Osteocyte (in vitro differentiated cells): ENCODE measurements around the gene GEMIN7. TPM values are rescaled to one million over a fixed set of nuclear protein-coding genes. Genes with fewer than 3 reads are reported as not detected.
A peak's percentile ranks its signal among the peaks of the same experiment; 100 is the strongest.

Experiments
- DNase-seq: peaks from one replicate; pipeline ENCODE4 v3.0.0; 2021; ENCODE audit warnings: mixed read lengths; ENCODE audit not compliant: unreplicated experiment; ENCODE audit errors: extremely low spot score
- H3K27ac Mint-ChIP-seq: one replicate; pipeline ENCODE4 v1.8.0; 2021; ENCODE audit warnings: mild to moderate bottlenecking, mixed read lengths; ENCODE audit not compliant: unreplicated experiment
- H3K27me3 Mint-ChIP-seq: one replicate; pipeline ENCODE4 v1.8.0; 2021; ENCODE audit warnings: mixed read lengths; ENCODE audit not compliant: unreplicated experiment
- H3K36me3 Mint-ChIP-seq: one replicate; pipeline ENCODE4 v1.8.0; 2021; ENCODE audit warnings: mixed read lengths; ENCODE audit not compliant: unreplicated experiment
- H3K4me1 Mint-ChIP-seq: one replicate; pipeline ENCODE4 v1.8.0; 2021; ENCODE audit warnings: mixed read lengths; ENCODE audit not compliant: unreplicated experiment
- H3K4me3 Mint-ChIP-seq: one replicate; pipeline ENCODE4 v1.8.0; 2021; ENCODE audit warnings: mild to moderate bottlenecking, moderate library complexity, mixed read lengths; ENCODE audit not compliant: unreplicated experiment
- H3K9me3 Mint-ChIP-seq: one replicate; pipeline ENCODE4 v1.8.0; 2021; ENCODE audit warnings: mixed read lengths; ENCODE audit not compliant: unreplicated experiment
- total RNA-seq: library from RNA; stranded (reverse); gene quantifications from 2 replicates; pipeline ENCODE4 v1.2.1, GENCODE V29; 2021
- TF ChIP-seq, protein P1 (sequence below): fragments of 200-600 bp; sonication (generic); IDR thresholded peaks from 2 replicates; pipeline ENCODE4 v1.5.0; 2021; ENCODE audit warnings: antibody characterized with exemption, mild to moderate bottlenecking, moderate library complexity

Gene GEMIN7
- total RNA-seq, 1 donor from 2014 or later: 25.8 TPM

DNA sequence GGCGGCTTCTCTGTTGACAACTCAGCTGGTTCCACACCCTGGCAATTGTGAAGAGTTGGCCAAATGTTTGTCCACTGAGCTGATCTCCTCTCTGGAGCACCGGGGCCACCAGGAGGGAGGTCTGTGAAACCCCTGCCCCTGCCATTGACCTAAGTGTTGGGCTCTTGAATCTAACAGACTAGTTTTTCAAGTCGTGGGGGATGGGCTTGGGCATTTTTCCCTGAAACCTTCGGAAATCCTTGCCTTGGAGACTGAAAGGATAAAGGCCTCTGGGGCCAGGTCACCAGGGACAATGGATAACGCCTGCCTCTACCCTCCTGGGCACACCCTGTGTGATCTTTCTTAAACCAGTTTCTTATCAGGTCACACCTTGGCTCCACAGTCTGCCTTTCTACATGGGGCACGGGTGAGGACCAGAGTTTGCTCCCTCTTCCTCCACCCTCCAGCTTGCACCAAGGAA, 881 bp downstream of the GEMIN7 start:
- peaks cover 7% of the 10 kb centered on the region for H3K36me3 Mint-ChIP-seq
- H3K27me3 Mint-ChIP-seq: no peaks in the 10 kb centered on the region
- peaks cover 28% of the 10 kb centered on the region for H3K4me1 Mint-ChIP-seq
- TF ChIP-seq, protein P1, sequence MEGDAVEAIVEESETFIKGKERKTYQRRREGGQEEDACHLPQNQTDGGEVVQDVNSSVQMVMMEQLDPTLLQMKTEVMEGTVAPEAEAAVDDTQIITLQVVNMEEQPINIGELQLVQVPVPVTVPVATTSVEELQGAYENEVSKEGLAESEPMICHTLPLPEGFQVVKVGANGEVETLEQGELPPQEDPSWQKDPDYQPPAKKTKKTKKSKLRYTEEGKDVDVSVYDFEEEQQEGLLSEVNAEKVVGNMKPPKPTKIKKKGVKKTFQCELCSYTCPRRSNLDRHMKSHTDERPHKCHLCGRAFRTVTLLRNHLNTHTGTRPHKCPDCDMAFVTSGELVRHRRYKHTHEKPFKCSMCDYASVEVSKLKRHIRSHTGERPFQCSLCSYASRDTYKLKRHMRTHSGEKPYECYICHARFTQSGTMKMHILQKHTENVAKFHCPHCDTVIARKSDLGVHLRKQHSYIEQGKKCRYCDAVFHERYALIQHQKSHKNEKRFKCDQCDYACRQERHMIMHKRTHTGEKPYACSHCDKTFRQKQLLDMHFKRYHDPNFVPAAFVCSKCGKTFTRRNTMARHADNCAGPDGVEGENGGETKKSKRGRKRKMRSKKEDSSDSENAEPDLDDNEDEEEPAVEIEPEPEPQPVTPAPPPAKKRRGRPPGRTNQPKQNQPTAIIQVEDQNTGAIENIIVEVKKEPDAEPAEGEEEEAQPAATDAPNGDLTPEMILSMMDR: no peak
- H3K9me3 Mint-ChIP-seq: no peaks in the 10 kb centered on the region
- no peak for DNase-seq
- peak overlapping the region; percentile 90 for H3K27ac Mint-ChIP-seq
- peak overlapping the region; percentile 94 for H3K4me3 Mint-ChIP-seq

DNA sequence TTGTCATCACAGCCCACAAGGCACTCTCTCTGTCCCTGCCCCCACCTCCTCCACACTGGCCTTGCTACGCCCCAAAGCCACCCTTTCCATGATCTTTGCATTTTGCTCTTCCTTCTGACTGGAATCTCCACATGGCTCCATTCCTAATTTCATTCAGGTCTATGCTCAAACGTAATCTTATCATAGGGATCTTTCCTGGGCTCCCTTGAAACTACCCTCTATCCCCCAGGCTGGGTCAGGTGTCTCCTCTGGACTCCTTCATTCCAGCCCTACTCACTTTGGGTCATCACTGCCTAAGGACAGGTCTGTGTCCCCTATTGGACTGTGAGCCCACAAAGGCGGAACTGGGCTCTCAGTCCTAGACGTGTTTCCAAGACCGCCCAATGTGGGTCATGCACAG, 3.1 kb downstream of the GEMIN7 start:
- H3K9me3 Mint-ChIP-seq: no peaks in the 10 kb centered on the region
- TF ChIP-seq, protein P1: no peak
- peaks cover 20% of the 10 kb centered on the region for H3K4me1 Mint-ChIP-seq
- peak overlapping the region; percentile 48 for H3K4me3 Mint-ChIP-seq
- H3K27ac Mint-ChIP-seq: no peak overlapping the region
- H3K36me3 Mint-ChIP-seq: peaks cover 10% of the 10 kb centered on the region
- DNase-seq: no peak
- no peaks in the 10 kb centered on the region for H3K27me3 Mint-ChIP-seq

DNA sequence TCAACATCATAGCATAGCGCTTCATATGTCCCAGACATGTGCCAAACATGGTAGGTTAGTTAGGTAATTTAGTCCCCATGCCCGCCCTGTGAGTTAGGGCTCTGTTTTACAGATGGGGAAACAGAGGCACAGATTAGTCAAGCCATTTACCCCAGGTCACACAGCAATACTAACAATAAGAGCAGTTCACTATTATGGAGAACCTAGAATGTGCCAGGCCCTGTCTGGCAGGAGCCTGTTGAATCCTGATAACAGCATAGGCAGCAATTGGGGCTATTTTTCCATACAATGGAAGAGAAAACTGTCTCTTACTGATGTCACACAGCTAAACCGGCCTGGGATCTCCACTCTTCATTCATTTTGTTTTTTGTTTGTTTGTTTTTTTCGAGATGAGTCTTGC, 7.4 kb downstream of the GEMIN7 start:
- H3K36me3 Mint-ChIP-seq: peaks cover 20% of the 10 kb centered on the region
- DNase-seq: no peak
- H3K27me3 Mint-ChIP-seq: no peaks in the 10 kb centered on the region
- no peak overlapping the region for H3K27ac Mint-ChIP-seq
- peaks cover 10% of the 10 kb centered on the region for H3K4me1 Mint-ChIP-seq
- H3K9me3 Mint-ChIP-seq: no peaks in the 10 kb centered on the region
- no peak overlapping the region for H3K4me3 Mint-ChIP-seq
- TF ChIP-seq, protein P1: no peak

DNA sequence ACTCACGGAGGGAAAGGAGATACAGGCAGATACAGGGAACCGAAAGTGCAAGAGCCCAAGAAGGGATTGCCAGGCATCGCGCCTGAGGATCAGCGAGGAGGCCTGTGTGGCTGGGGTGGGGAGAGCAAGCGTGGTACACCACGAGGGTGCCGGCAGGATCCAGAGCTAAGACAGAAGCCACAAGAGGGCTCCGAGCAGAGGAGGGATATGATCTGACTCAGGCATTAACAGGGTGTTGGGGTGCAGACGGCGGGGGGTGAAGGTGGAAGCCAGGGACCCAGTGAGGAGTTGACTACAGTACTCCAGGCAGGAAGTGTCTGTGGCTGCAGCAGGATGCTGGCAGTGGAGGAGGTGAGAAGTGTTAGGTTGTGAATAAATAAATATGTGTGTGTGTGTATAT, 8.5 kb downstream of the GEMIN7 start:
- no peak overlapping the region for H3K27ac Mint-ChIP-seq
- TF ChIP-seq, protein P1: no peak
- no peak overlapping the region for H3K4me3 Mint-ChIP-seq
- peaks cover 13% of the 10 kb centered on the region for H3K36me3 Mint-ChIP-seq
- no peak for DNase-seq
- H3K9me3 Mint-ChIP-seq: no peaks in the 10 kb centered on the region
- H3K4me1 Mint-ChIP-seq: peaks cover 9% of the 10 kb centered on the region
- no peaks in the 10 kb centered on the region for H3K27me3 Mint-ChIP-seq

DNA sequence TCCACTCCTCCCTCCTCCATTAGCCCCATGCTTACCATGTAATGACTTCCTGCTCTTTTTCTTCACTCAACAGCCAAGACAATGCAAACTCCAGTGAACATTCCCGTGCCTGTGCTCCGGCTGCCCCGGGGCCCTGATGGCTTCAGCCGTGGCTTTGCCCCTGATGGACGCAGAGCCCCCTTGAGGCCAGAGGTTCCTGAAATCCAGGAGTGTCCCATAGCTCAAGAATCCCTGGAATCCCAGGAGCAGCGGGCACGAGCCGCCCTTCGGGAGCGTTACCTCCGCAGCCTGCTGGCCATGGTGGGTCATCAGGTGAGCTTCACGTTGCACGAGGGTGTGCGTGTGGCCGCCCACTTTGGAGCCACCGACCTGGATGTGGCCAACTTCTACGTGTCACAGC, 11.0 kb downstream of the GEMIN7 start:
- H3K27me3 Mint-ChIP-seq: no peaks in the 10 kb centered on the region
- peaks cover 27% of the 10 kb centered on the region for H3K4me1 Mint-ChIP-seq
- no peak overlapping the region for H3K27ac Mint-ChIP-seq
- TF ChIP-seq, protein P1: no peak
- H3K4me3 Mint-ChIP-seq: no peak overlapping the region
- peaks cover 17% of the 10 kb centered on the region for H3K36me3 Mint-ChIP-seq
- DNase-seq: no peak
- no peaks in the 10 kb centered on the region for H3K9me3 Mint-ChIP-seq
